Islet precursor cell (in vitro differentiated cells): ENCODE data around the gene ATF1.
"Not testable (repeated sequence)": the region's sequence is repeated elsewhere in the genome, so short reads cannot be mapped to it uniquely, and the experiment has no call there.

Source experiments
- DNase-seq: peaks from one replicate; pipeline ENCODE4 v3.0.0-alpha.2; 2018

Gene ATF1

DNA sequence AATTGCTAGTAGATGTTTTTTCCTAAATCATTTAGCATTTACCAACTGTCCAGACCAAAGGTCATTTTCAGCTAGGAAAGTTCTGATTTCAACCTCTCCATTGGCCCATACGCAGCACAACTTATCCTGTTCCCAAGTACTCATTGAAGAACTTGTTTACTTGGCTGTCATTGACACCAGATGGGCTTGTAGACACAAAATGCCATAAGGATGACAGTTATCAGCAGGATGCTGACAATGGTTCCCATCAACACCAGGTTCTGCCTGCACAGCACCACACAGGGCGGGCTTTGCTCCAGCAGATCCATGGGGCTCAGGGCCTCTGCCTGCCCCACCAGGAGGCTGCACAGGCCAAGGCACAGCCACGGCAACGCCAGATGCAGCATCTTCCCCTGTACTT is 42.3 kb downstream of the ATF1 start:
- DNase-seq, result no peak

DNA sequence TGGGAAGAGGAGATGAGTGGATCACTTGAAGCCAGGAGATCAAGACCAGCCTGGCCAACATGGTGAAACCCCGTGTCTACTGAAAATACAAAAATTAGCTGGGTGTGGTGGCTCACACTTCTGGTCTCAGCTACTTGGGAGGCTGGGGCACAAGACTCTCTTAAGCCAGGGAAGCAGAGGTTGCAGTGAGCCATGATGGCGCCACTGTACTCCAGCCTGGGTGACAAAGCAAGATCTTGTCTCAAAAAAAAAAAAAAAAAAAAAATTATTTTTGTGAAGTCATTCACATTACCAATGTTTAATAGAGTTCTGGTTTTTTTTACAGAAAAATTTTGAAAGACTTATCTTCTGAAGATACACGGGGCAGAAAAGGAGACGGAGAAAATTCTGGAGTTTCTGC is 45.2 kb downstream of the ATF1 start:
- not testable (repeated sequence) for DNase-seq

DNA sequence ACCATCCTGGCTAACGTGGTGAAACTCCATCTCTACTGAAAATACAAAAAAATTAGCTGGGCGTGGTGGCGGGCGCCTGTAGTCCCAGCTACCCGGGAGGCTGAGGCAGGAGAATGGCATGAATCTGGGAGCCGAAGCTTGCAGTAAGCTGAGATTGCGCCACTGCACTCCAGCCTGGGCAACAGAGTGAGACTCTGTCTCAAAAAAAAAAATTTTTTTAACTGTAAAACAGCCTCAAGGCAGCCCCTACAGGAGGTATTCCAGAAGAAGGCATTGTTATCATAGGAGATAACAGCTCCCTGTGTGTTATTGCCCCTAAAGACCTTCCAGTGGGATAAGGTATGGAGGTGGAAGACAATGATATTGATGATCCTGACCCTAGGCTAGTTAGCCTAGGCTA is 51.0 kb downstream of the ATF1 start:
- DNase-seq, result not testable (repeated sequence)

DNA sequence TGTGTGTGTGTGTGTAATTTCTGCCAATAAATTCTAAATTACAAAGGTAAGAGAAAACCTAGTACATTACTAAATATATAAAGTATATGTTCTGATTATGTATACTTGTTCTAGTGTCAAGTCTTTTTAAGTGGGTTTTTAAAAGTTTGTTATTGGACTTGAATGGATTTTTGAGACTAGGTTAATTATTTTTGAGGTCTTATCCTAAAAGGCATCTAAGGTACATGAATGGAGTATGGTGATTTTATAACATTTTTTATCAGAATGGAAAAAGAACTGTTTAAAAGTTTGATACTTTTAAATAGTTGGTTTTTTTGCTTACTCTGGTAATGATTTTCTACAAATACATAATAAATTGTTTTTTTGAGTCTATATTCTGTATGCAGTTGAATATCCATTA is 56.3 kb downstream of the ATF1 start:
- DNase-seq, result no peak

DNA sequence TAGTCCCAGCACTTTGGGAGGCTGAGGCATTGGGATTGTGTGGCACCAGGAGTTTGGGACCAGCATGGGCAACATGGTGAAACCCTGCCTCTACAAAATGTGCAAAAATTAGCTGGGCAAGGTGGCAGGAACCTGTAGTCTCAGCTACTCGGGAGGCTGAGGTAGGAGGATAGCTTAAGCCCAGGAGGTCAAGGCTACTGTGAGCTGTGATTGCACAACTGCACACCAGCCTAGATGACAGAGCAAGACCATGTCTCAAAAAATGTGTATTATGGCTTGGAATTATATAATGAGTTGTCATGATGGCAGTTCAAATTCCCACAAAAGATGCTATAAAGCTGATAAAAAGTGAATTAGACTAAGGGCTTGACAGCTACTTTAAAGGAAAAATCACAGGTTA is 58.2 kb downstream of the ATF1 start:
- no peak for DNase-seq

GRCh38 chr12:50823724-50824123 is 59.8 kb downstream of the ATF1 start:
- not testable (repeated sequence) for DNase-seq

GRCh38 chr12:50824914-50825313 is 61.0 kb downstream of the ATF1 start:
- DNase-seq, result no peak

GRCh38 chr12:50825372-50825838 is 61.5 kb downstream of the ATF1 start:
- no peak for DNase-seq

GRCh38 chr12:50828121-50828520 is 64.2 kb downstream of the ATF1 start:
- no peak for DNase-seq

- no peak for DNase-seq
Observed at GRCh38 chr12:50828886-50829285, 65.0 kb downstream of the ATF1 start.

DNA sequence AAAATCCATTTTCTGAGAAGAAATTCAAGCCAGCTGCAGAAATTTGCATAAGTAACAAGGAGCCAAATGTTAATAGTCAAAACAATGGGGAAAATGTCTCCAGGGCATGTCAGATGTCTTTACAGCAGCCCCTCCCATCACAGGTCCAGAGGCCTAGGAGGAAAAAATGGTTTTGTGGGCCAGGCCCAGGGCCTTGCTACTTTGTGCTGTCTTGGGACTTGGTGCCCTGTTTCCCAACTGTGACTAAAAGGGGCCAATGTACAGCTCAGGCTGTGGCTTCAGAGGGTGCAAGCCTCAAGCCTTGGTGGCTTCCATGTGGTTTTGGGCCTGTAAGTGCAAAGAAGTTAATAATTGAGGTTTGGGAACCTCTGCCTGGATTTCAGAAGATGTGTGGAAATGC is 69.9 kb downstream of the ATF1 start:
- DNase-seq, result not testable (repeated sequence)

- peak; percentile 76 for DNase-seq
Observed at GRCh38 chr12:50839042-50839441, 75.1 kb downstream of the ATF1 start.

DNA sequence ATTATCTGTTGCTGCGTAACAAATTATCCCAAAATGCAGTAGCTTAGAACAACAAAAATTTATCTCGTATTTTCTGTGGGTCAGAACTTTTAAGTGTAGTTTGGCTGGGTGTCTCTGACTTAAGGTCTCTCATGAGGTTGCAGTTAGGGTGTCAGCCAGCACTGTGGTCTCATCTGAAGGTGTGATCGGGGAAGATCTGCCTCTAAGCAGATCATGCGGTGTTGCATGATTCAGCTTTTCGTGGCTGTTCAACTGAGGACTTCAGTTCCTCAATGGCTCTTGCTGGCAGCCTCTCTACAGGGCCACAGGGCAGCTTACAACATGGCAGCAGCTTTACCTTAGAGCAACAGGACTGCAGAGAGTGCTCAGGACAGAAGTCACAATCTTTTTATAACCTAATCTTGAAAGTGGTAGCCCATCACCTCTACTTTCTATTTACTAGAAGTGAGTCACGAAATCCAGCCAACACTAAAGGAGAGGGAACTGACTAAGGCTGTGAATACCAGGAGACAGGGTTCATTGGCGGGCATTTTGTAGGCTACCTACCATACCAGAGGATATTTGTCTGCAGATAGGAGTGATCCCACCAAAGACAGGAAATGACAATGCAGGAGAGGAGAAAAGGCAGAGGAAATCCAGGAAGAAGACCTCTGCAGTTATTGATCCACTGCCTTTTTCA is 77.0 kb downstream of the ATF1 start:
- no peak for DNase-seq

- no peak for DNase-seq
Observed at GRCh38 chr12:50841716-50842531, 78.0 kb downstream of the ATF1 start.

- peak; percentile 96 for DNase-seq
Observed at GRCh38 chr12:50842637-50843493, 79.0 kb downstream of the ATF1 start, which contains the start of gene TMPRSS12. Gene TMPRSS12, plus strand, starts transcription at chr12:50842926. Its CDS starts 39 bp downstream, at chr12:50842965.

GRCh38 chr12:50845021-50845647 is 81.2 kb downstream of the ATF1 start:
- DNase-seq, result no peak

DNA sequence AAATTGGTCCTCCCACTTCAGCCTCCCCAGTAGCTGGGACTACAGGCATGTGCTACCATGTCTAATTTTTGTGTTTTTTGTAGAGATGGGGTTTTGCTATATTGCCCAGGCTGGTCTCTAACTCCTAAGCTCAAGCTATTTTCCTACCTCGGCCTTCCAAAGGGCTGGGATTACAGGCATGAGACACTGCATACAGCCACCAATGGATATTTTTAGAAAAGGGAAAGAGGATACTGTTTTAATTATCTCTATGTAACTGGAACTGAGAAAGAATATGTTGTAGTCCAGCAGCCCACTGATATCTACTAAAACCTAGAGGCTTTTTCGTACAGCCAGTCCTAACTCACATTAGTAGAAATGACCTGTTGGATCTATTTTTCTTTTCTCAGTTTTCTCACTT is 85.1 kb downstream of the ATF1 start:
- no peak for DNase-seq

- DNase-seq, result not testable (repeated sequence)
Observed at GRCh38 chr12:50855218-50855617, 91.3 kb downstream of the ATF1 start.

DNA sequence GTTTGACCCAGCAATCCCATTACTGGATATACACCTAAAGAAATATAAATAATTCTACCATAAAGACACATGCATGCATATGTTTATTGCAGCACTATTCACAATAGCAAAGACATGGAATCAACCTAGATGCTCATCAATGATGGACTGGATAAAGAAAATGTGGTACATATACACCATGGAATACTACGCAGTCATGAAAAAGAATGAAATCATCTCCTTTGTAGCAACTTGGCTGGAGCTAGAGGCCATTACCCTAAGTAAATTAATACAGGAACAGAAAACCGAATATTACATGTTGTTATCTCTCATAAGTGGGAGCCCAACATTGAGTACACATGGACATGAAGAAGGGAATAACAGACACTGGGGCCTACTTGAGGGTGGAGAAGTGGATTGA is 91.8 kb downstream of the ATF1 start:
- DNase-seq, result not testable (repeated sequence)

DNA sequence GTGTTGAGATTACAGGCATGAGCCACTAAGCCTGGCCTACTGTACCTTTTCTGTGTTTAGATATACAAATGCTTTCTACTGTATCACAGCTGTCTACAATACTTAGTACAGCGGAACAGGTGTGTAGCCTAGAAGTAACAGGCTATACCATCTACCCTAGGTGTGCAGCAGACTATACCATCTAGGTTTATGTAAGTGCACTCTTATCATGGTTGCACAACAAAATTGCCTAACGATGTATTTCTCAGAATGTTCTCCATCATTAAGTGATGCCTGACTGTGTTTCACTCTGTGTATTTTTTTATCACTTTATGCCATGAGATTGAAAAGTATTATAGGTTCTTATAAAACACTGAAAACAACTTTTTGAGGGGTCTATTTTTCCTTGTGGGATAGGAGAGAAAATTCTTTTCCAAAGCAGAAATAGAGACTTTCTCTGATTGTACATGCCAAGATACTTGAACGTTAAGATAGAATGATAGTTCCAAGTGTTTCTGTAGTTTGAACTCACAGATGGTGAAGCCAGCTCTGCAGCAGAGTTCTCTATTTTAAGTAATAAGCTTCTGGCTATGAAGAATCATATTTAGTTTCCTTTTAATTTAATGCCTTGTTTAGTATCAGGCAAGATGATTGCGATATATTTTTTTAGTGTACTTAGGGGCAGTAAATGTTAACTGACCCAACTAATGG is 95.9 kb downstream of the ATF1 start:
- DNase-seq, result no peak

DNA sequence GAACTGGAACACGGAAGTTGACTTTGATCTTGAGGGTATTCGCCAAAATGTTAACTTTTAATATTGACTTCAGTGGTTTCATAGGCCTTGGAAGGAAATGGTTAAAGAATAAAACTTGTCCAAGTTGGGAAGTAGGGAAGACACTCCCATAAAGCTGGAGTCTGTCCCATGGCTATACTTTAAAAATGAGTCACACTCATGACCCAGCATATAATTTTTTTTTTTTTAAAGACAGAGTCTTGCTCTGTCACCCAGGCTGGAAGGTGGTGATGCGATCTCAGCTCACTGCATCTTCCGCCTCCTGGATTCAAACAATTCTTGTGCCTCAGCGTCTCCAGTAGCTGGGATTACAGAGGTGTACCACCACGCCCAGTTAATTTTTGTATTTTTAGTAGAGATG is 98.4 kb downstream of the ATF1 start:
- DNase-seq, result no peak

- DNase-seq, result no peak
Observed at GRCh38 chr12:50865266-50865665, 101.4 kb downstream of the ATF1 start.
